Natural killer cell (primary cell): ENCODE data around the gene ECT2L. TPM values are rescaled to one million over a fixed set of nuclear protein-coding genes. Genes with fewer than 3 reads are reported as not detected.

ENCODE experiments used
- ATAC-seq, 3 donors: fragments of 150-1000 bp in 2 of 3; fragments of 200-7000 bp in 1 of 3; cut with Tn5 transposase; 1 replicate in 1 of 3; 2 replicates in 2 of 3; pipeline ENCODE4 v1.10.0; 2021; ENCODE audit warnings: mild to moderate bottlenecking in 2 of 3, moderate library complexity in 2 of 3
- DNase-seq, 2 donors: peaks; one replicate each; pipeline versions ENCODE4 v3.0.0 to v3.0.0-alpha.2; 2013 to 2021; ENCODE audit warnings: mixed read lengths in 1 of 2
- H3K27ac ChIP-seq: one replicate; pipeline ENCODE4 v1.5.1; 2013; ENCODE audit warnings: mild to moderate bottlenecking, low read length
- H3K27me3 ChIP-seq: one replicate; pipeline ENCODE4 v1.6.1; 2013; ENCODE audit warnings: low read length; ENCODE audit not compliant: control insufficient read depth, insufficient read depth
- H3K36me3 ChIP-seq: one replicate; pipeline ENCODE4 v1.6.1; 2013; ENCODE audit warnings: low read length; ENCODE audit not compliant: control insufficient read depth, insufficient read depth
- H3K4me1 ChIP-seq: one replicate; pipeline ENCODE4 v1.6.1; 2013; ENCODE audit warnings: low read length; ENCODE audit not compliant: control insufficient read depth, insufficient read depth
- H3K4me3 ChIP-seq: one replicate; pipeline ENCODE4 v1.5.1; 2013; ENCODE audit warnings: low read length
- H3K9me3 ChIP-seq: one replicate; pipeline ENCODE4 v1.6.1; 2013; ENCODE audit warnings: low read length; ENCODE audit not compliant: control insufficient read depth, insufficient read depth
- H3K27ac Mint-ChIP-seq, 2 donors: one replicate each; pipeline ENCODE4 v1.8.0; 2022; ENCODE audit warnings: mild to moderate bottlenecking in 2 of 2, mixed read lengths in 2 of 2, moderate library complexity in 1 of 2
- H3K27me3 Mint-ChIP-seq, 2 donors: one replicate each; pipeline ENCODE4 v1.8.0; 2022; ENCODE audit warnings: low read depth in 2 of 2, mixed read lengths in 2 of 2
- H3K36me3 Mint-ChIP-seq: one replicate; pipeline ENCODE4 v1.8.0; 2022; ENCODE audit warnings: mixed read lengths
- H3K4me1 Mint-ChIP-seq, 2 donors: one replicate each; pipeline ENCODE4 v1.8.0; 2022; ENCODE audit warnings: mixed read lengths in 2 of 2
- H3K4me3 Mint-ChIP-seq: one replicate; pipeline ENCODE4 v1.8.0; 2022; ENCODE audit warnings: mild to moderate bottlenecking, moderate library complexity, mixed read lengths
- H3K9me3 Mint-ChIP-seq, 2 donors: one replicate each; pipeline ENCODE4 v1.8.0; 2022; ENCODE audit warnings: mixed read lengths in 2 of 2
- CTCF ChIP-seq: fragments of 200-600 bp; IDR thresholded peaks from one replicate; pipeline ENCODE4 v1.8.0; 2022; ENCODE audit warnings: antibody characterized with exemption
- WGBS: methylation state at CpG from one replicate; pipeline ENCODE4 v1.1.7; 2013; ENCODE audit warnings: missing lambda C conversion rate; ENCODE audit not compliant: insufficient coverage; 5-methylcytosine and 5-hydroxymethylcytosine counted together
- intact Hi-C: fragments of 100-400 bp; cut with micrococcal nuclease; formaldehyde crosslinking; loops from one replicate; pipeline ENCODE4 v1.14.2; 2022
- total RNA-seq, 4 donors: library from RNA; stranded (reverse); fragments of 120-200 nt in 1 of 4; gene quantifications; one replicate each; pipeline versions ENCODE4 v1.2.3 to v1.2.4, GENCODE V29; 2013 to 2022

Gene ECT2L
- total RNA-seq, 3 donors from 2014 or later (not counting 1 experiment from before 2014, with no cell fraction given) = 0.12 TPM; not detected in 2

- intact Hi-C loops = loop anchor here (10.0 kb wide), 1 partner anchor 240 kb away; no protein-coding TSS in a partner anchor
- no peaks in the 10 kb centered on the region for H3K4me1 ChIP-seq
- no peak for TF ChIP-seq CTCF
- H3K27ac ChIP-seq = no peak overlapping the region
- no peak overlapping the region for H3K4me3 ChIP-seq
- ATAC-seq (no peak), DNase-seq (no peak)
- no peak overlapping the region for H3K4me3 Mint-ChIP-seq
- no peak overlapping the region for H3K27ac Mint-ChIP-seq
- 83% methylated on average over 2 of the region's 5 CpGs for WGBS
- no peaks in the 10 kb centered on the region for H3K27me3 ChIP-seq
- H3K27me3 Mint-ChIP-seq = peaks cover 3 to 7% of the 10 kb centered on the region in 2 donors
- H3K9me3 ChIP-seq = no peaks in the 10 kb centered on the region
- H3K36me3 ChIP-seq = no peaks in the 10 kb centered on the region
- H3K36me3 Mint-ChIP-seq = no peaks in the 10 kb centered on the region
- no peaks in the 10 kb centered on the region for H3K4me1 Mint-ChIP-seq
- no peaks in the 10 kb centered on the region for H3K9me3 Mint-ChIP-seq
Measured at GRCh38 chr6:138814179-138814834, 18.4 kb downstream of the ECT2L start.

DNA sequence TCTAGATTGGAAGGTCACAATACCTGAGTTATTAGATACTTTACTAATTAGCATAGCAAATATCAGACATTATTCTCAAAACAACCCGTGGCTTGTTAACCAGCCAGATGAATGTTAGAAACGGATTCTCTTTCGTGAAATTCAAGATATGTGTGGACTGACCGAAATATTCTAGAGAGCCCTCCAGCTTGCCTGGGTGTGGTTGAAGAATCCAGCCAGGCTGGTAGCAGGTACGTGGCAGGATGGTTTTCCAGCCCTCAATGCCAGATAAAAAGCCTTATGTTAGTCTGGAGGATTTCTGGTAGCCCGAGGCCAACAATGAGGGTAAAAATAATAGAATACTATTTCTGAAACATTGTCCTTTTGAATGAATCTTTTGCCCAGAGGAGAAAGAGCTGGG lies 19.3 kb downstream of the ECT2L start:
- DNase-seq = no peak
- Histone ChIP-seq H3K9me3 (no peaks in the 10 kb centered on the region), H3K4me3 (no peak overlapping the region), H3K27me3 (no peaks in the 10 kb centered on the region), H3K27ac (no peak overlapping the region), H3K36me3 (no peaks in the 10 kb centered on the region), H3K4me1 (no peaks in the 10 kb centered on the region)
- Mint-ChIP-seq H3K9me3 (no peaks in the 10 kb centered on the region), H3K36me3 (no peaks in the 10 kb centered on the region), H3K27ac (no peak overlapping the region), H3K4me1 (no peaks in the 10 kb centered on the region), H3K4me3 (no peak overlapping the region), H3K27me3 (peaks cover 3 to 7% of the 10 kb centered on the region in 2 donors)
- no peak for TF ChIP-seq CTCF
- ATAC-seq = no peak
- WGBS = 87% methylated on average over 6 of the region's 6 CpGs
- intact Hi-C loops = loop anchor here (10.0 kb wide), 1 partner anchor 240 kb away; no protein-coding TSS in a partner anchor

DNA sequence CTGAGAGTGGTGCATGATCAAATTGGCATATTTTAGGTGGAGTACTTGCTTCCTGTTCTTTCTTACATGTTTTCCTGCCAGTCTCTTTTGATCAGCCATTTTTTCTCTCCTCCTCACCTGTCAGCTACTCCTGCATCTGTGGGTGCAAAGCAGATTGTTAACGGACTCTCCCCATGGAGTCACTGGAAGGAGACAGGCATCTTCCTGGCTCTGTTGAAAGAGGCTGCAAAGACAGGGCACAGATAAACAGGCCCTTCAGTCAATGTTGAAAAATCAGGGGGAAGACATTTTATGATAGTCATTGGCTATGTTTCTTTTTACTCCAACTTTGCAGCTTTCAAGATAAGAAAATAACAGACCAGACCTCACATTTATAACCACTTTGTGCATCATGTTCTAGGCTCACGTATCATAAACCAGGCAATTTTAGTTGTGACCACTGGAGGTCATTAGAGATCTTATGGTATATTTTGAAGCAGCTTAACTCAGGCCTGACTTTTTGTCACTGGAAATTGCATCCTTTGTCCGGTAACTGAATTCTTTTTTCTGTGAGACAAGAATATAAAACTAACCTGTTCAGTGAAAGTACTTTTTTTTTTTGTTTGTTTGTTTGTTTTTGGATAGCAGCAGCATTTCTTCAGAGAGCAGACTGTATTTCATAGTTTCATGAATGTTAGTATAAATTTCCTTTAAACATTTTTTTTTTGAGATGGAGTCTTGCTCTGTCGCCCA lies 20.1 kb downstream of the ECT2L start:
- H3K27ac ChIP-seq = no peak overlapping the region
- H3K9me3 ChIP-seq = no peaks in the 10 kb centered on the region
- H3K27me3 ChIP-seq = no peaks in the 10 kb centered on the region
- peak; percentile 64 to 87 (median 81) for ATAC-seq
- no peaks in the 10 kb centered on the region for H3K36me3 Mint-ChIP-seq
- H3K4me1 ChIP-seq = no peaks in the 10 kb centered on the region
- no peaks in the 10 kb centered on the region for H3K9me3 Mint-ChIP-seq
- H3K27ac Mint-ChIP-seq = no peak overlapping the region
- H3K36me3 ChIP-seq = no peaks in the 10 kb centered on the region
- WGBS = 52% methylated on average over 4 of the region's 4 CpGs
- H3K27me3 Mint-ChIP-seq = peaks cover 3 to 7% of the 10 kb centered on the region in 2 donors
- TF ChIP-seq CTCF = peak; percentile 61
- intact Hi-C loops = loop anchor here (1.0 to 10.0 kb wide), 3 partner anchors 172 to 549 kb away; partner anchors contain the start of gene REPS1
- no peak overlapping the region for H3K4me3 Mint-ChIP-seq
- no peak overlapping the region for H3K4me3 ChIP-seq
- peak in 1 of 2 donors; percentile 64 for DNase-seq
- H3K4me1 Mint-ChIP-seq = no peaks in the 10 kb centered on the region
